Measurements from ENCODE around the gene CSAD.
A peak's percentile ranks its signal among the peaks of the same experiment; 100 is the strongest.

CSAD gene

DNA sequence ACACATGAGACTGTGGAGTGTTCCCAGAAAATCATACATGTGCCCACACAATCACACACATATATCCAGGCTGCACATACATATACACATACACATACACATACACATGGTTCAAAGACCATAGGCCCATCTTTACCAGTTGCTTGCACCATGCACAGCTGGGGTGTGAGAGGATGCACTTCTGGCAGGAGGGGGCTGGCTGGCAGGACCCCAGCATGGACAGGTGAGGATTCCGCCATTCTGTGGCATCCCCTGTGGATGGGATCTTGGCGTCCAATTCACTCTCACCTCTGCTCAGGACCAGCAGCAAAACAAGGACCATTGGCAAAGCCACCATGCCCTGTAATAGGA, 19.4 kb upstream of the CSAD start:
- no peak for DNase-seq (ENCODE audit: low spot score)
- FAIRE-seq, result no peak

- no peak for DNase-seq (ENCODE audit: low spot score)
- FAIRE-seq, result no peak
Measured at GRCh38 chr12:53199700-53200099, 19.0 kb upstream of the CSAD start.

GRCh38 chr12:53198486-53199110, 17.9 kb upstream of the CSAD start:
- DNase-seq (ENCODE audit: low spot score) (no peak), FAIRE-seq (no peak)

- DNase-seq (ENCODE audit: low spot score) (no peak), FAIRE-seq (no peak)
Measured at GRCh38 chr12:53197011-53197640, 16.4 kb upstream of the CSAD start.

DNA sequence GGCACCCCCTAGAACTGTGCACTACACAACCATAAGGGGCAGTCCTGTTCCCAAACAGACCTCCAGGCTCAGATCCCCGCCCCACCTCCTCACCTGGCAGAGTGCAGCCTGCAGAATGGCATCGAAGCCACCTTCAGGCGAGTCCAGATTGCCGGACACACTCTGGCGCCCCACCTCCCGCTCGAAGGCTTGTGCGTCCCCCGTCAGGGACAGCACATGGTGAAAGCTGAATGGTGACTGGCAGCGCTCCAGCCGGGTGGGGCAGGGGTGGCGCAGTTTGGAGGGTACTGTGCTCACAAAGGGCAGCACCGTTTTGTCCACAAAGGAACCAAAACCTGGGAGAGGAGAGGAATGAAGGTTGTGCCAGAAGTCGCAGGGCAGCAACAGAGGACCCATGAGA, 15.8 kb upstream of the CSAD start:
- DNase-seq (ENCODE audit: low spot score) (no peak), FAIRE-seq (no peak)

DNA sequence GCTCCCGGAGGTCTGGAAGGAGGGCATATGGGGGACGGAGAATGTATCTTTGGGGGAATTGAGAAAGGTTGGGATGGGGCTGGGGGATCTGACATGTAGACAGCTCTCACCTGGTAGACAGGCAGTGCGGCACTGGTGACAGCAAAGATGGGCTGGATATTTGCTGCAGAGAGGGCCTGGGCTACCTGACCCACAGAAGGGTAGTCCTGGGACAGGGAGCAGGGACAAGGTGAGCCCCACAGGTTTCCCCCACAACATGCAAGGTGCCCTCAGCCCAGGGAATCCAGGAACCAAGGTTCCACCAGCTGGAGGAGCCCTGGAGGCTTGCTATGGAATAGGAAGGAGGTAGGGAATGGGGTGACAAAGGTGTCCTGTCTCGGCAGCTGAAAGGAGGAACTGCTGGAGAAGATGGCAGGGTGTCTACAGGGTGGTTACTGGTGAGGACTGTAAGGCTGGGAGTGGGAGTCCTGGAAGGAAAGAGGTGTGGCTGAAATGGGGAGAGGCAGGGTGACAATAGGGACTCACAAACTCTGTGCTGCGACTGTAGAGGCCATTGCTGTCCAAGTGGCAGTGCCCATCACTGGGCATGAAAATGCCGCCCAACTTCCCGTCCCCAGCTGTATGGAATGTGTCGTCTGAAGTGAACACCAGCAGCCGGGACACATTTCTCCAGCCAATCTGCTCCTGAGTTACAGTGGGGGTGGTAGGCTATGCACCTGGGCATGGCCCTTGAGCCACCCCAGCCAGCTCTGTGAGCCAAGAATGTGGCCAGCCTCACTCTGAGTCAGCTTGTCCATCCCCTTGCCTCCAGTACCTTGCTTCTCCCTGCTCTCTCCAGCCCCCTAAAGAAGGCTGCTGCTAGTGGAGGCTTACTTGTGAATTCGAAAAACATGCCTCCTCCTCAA, 15.0 kb upstream of the CSAD start:
- DNase-seq (ENCODE audit: low spot score) (no peak), FAIRE-seq (no peak)

DNA sequence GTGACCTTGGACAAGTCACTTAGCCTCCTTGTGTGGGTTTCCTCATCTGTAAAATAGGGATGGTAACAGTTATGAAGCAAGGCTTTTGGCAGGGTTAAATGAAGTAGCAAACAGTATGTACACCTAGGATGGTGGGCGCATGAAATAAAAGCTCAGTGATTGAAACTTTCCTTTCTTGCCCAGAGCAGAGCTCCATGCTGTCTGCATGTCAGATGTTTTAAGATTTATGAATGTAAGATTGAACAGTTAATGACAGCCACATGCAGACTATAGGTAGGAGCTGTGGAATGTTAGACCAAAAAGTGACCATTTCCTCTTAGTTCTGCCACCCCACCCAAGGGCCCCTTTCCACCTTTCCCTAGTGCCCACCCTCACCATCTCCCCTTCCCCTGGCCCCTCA, 14.2 kb upstream of the CSAD start:
- no peak for FAIRE-seq
- DNase-seq (ENCODE audit: low spot score), result no peak

DNA sequence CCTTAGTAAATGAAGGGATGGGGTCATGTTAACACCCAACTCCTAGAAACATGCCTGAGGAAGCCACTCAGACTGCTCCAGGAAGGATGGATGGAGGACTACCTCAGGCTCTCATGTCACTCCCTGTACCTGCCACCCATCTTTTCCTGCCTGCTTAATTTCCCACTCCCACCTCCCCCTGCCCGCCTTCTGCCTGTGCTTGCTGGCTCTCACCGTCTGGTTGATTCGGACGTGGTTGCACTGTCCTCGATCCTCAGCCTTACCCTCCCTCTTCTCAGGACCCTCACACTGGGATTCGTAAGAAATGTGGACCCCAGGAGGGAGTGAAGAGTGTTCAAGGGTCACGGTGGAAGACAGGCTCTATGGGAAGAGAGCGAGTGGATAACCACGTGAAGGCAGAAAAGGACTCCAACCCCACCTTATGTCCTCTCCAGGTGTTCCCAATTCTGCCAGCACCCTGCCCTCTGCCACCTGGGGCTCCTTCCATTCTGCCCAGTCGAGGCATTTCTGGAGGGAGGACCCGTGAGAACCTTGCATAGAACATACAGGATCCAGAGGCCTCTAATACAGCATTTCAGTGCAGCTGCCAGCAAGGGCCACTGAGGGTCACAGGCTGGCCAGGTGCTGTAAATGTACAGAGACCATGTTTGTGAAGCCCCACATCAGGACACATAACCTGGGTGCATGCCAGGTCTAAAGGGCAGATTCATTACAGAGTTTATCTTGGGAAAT, 13.4 kb upstream of the CSAD start:
- DNase-seq (ENCODE audit: low spot score) (no peak), FAIRE-seq (peak; percentile 59)

GRCh38 chr12:53193040-53193439, 12.3 kb upstream of the CSAD start:
- DNase-seq (ENCODE audit: low spot score), result no peak

DNA sequence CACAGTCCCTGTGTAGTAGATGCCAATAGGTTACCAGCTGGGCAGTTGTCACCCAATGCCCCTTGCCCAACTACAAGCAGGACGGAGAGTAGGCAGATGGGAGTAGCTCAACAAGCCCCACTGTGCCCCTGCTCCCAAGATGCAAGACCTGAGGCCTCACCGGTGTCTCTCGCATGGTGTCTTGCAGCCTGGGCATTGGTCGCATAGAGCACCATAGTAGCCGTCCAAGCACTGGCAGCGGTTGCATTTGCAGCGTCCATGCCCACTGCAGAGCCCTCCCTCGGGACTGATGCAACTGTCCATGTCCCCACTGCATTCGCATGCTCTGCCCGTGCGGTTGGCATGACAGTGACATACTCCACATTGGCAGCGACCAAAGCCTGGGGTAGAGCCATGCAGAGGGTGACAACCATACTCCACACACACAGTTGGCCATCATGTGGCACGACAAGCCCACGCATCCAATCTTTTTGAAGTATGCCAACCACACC, 11.9 kb upstream of the CSAD start:
- DNase-seq (ENCODE audit: low spot score), result no peak
- no peak for FAIRE-seq

More at GRCh38 chr12:53193040-53193439, 12.3 kb upstream of the CSAD start:
- no peak for FAIRE-seq

- FAIRE-seq, result no peak
- no peak for DNase-seq (ENCODE audit: low spot score)
Measured at GRCh38 chr12:53191885-53192530, 11.3 kb upstream of the CSAD start.

DNA sequence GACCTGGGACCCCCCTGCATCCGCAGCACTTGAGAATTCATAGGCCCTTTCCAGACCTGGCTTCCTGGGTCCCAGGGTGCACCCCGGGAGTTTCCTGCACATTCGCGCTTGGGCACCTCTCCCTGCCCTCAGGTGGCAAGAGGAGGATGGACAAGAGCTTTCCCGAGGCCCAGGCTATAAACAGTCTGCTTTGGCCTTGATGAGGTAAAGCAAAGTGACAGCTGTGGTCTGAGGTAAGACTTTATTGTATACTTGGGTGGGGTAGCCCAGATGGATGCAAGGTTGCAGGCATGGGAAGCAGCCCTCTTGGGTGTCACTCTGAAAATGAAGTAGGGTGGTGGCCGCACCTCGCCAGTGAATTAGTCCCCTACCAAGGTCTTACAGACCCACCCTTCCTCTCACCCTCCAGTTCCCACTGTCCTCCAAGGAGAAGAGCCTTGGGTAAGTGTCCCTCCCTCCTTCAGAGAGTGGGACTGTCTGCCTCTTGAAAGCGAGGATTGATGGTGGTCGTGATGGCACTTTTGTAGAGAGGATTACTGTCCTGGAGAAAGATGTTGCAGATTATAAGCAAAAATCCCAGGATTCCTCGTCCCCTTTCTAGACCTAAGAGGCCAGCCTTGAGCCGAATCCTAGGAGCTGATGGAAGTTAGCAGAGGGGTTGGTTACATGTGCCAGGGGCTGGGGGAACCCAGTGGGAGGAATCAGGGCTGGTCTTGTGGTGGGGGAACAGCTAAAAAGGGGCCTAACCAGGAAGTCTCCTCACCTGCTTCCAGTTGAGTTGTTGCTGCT, 10.6 kb upstream of the CSAD start:
- no peak for DNase-seq (ENCODE audit: low spot score)
- FAIRE-seq, result no peak

DNA sequence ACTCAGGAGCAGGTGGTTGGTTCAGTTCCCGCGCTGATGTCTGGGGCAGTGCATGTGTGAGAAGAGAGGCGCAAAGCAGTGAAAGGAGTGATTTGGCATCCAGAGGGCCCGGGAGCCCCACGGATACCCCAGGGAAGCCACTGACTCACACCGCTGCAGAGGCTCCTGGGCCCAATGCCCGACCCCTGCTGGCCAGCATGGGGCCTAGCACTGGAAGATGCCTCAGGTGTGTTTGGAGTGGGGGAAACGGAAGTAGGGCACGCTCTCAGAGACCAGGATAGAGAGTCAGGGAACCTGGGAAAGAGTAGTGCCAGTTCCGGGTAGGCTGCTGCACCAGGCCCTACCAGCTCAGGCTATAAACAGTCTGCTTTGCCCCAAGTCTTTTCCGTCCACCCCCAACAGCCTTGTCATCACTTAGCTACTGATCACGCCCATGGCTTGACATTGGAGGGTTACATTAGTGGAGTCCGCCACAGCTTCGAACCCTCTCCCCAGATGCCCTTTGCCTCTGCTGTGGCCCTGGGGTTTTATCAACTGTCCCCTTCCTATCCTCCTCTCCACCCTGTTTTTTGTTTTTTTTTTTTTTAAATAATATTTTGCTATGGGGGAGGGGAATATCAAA, 9.5 kb upstream of the CSAD start:
- no peak for FAIRE-seq
- peak; percentile 60 for DNase-seq (ENCODE audit: low spot score)

GRCh38 chr12:53187145-53187899, 6.6 kb upstream of the CSAD start:
- no peak for FAIRE-seq
- no peak for DNase-seq (ENCODE audit: low spot score)

- no peak for DNase-seq (ENCODE audit: low spot score)
- FAIRE-seq, result no peak
Measured at GRCh38 chr12:53186745-53187144, 6.0 kb upstream of the CSAD start.

- no peak for FAIRE-seq
Measured at GRCh38 chr12:53185582-53186153, 4.9 kb upstream of the CSAD start.

GRCh38 chr12:53184828-53185227, 4.1 kb upstream of the CSAD start:
- DNase-seq (ENCODE audit: low spot score) (no peak), FAIRE-seq (no peak)

More at GRCh38 chr12:53185582-53186153, 4.9 kb upstream of the CSAD start:
- no peak for DNase-seq (ENCODE audit: low spot score)

DNA sequence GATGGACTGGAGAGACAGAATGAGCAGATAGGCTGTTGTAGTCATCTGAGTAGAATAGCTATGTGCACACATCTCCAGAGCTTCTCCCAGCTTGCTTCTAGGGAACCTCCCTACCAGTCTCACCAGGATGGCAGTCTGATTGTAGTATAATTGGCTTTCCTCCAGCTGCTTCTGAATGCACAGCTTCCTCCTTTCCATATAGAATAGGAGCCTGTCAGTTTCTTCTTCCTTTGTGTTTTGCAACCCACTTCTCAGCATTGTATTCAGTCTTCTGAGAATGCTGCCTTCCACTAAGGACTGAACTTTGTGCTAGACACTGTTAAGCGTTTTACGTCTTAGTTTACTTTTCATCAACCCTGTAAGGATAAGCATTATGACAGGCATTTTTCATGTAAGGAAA, 2.2 kb upstream of the CSAD start:
- DNase-seq (ENCODE audit: low spot score) (no peak), FAIRE-seq (no peak)

DNA sequence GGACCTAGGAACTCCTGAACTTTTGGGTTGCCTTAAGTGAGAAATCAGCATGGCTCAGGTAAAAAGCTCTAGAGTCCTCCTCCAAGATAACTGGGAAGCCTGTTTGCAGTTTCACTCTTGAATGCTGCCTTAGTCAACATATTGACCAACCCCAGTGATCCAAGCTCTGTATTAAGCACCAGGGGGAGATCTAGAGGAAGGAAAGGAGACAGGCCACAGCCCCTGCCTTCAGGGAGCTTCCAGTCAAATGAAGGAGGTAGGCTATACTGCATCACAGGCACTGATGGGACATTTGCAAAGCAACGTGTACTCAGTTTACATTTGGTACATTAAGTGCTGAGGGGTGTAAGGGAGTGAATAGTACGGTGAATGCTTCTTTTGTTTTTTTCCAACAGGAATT, 1.2 kb upstream of the CSAD start:
- FAIRE-seq (no peak), DNase-seq (ENCODE audit: low spot score) (no peak)
